ENCODE data around the gene CACNB4. TPM values are rescaled to one million over a fixed set of nuclear protein-coding genes. Genes with fewer than 3 reads are reported as not detected.

Gene CACNB4
- total RNA-seq, 1 experiment from 2014 or later: 1.7 TPM

DNA sequence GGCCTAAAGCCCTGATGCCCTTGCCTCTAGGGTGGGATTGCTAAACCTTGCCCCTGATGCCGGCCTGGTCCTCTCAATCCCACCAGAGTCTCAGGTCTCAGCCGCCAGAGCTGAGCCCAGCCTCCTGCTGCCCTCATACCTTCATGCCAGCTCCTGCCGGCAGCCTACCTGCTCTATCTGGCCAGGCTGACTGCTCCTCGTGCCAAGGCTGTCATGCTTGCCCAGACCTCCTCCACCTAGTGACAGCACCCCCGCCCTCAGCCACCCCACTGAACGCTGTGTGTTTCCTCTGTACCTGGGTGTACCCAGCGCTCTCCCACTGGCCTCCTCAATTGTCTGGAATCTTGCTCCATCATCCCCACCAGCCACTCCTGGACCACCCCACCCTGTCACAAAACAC, 120.1 kb downstream of the CACNB4 start:
- ChIA-PET POLR2A (interaction anchor here (0.7 kb wide), 1 partner anchor 154 kb away, joined by 3 read pairs; no protein-coding TSS in a partner anchor), CTCF (no interaction called here)
- no peak for TF ChIP-seq TCF7L2 (IDR thresholded peaks at IDR 0.05; ENCODE audit: low read depth, low read length)
- TF ChIP-seq CTCF (IDR thresholded peaks at IDR 0.05): no peak
- TF ChIP-seq POLR2AphosphoS5 (IDR thresholded peaks at IDR 0.05; ENCODE audit: low read depth, low read length): no peak
- TF ChIP-seq SIN3A (IDR thresholded peaks at IDR 0.05; ENCODE audit: borderline replicate concordance, insufficient read depth, low read depth, low read length): no peak
- no peak for TF ChIP-seq REST (IDR thresholded peaks at IDR 0.05; ENCODE audit: insufficient read depth in 1 of 2, low read depth in 2 of 2, low read length in 1 of 2)
- BruUV-seq (replicated peaks): no TSS peak
- no peaks in the 10 kb centered on the region for H3K36me3 ChIP-seq (ENCODE audit: control insufficient read depth, insufficient read depth, low read length)
- no peak overlapping the region for H3K27ac ChIP-seq (ENCODE audit: low read length)
- ATAC-seq (no peak), DNase-seq (ENCODE audit: low read depth, low spot score) (no peak)
- H3K4me1 ChIP-seq (ENCODE audit: control insufficient read depth, insufficient read depth, low read length): no peaks in the 10 kb centered on the region; the same call in 1 of the 2 replicates
- H3K4me3 ChIP-seq (ENCODE audit: low read depth in 2 of 2, low read length in 2 of 2): no peak overlapping the region
- in situ Hi-C loops (cut with HindIII; ENCODE audit: low pct_unique_long_range_greater_than_20kb, low sequenced_read_pairs) (no loop called here), intact Hi-C loops (cut with micrococcal nuclease; ENCODE audit: unreplicated experiment) (no loop called here)
- no peaks in the 10 kb centered on the region for H3K9me3 ChIP-seq (ENCODE audit: control insufficient read depth, insufficient read depth, low read depth, low read length)
- H3K27me3 ChIP-seq (ENCODE audit: control insufficient read depth, insufficient read depth, low read length): peaks cover 16% of the 10 kb centered on the region

- no peak overlapping the region for H3K27ac ChIP-seq (ENCODE audit: low read length)
- ATAC-seq: no peak
- ChIA-PET CTCF (interaction anchor here (0.5 kb wide), 1 partner anchor 568 kb away, joined by 7 read pairs; no protein-coding TSS in a partner anchor), POLR2A (interaction anchor here (0.6 kb wide), 1 partner anchor 353 kb away, joined by 3 read pairs; no protein-coding TSS in a partner anchor)
- no peak for DNase-seq (ENCODE audit: low read depth, low spot score)
- H3K36me3 ChIP-seq (ENCODE audit: control insufficient read depth, insufficient read depth, low read length): no peaks in the 10 kb centered on the region
- in situ Hi-C loops (cut with HindIII; ENCODE audit: low pct_unique_long_range_greater_than_20kb, low sequenced_read_pairs): no loop called here
- no peak for TF ChIP-seq SIN3A (IDR thresholded peaks at IDR 0.05; ENCODE audit: borderline replicate concordance, insufficient read depth, low read depth, low read length)
- no peak for TF ChIP-seq CTCF (IDR thresholded peaks at IDR 0.05)
- no peak for TF ChIP-seq POLR2AphosphoS5 (IDR thresholded peaks at IDR 0.05; ENCODE audit: low read depth, low read length)
- TF ChIP-seq TCF7L2 (IDR thresholded peaks at IDR 0.05; ENCODE audit: low read depth, low read length): no peak
- no peak for TF ChIP-seq REST (IDR thresholded peaks at IDR 0.05; ENCODE audit: insufficient read depth in 1 of 2, low read depth in 2 of 2, low read length in 1 of 2)
- H3K4me1 ChIP-seq (ENCODE audit: control insufficient read depth, insufficient read depth, low read length): no peaks in the 10 kb centered on the region; the same call in 1 of the 2 replicates
- no peak overlapping the region for H3K4me3 ChIP-seq (ENCODE audit: low read depth in 2 of 2, low read length in 2 of 2)
- no peaks in the 10 kb centered on the region for H3K9me3 ChIP-seq (ENCODE audit: control insufficient read depth, insufficient read depth, low read depth, low read length)
- peaks cover 17% of the 10 kb centered on the region for H3K27me3 ChIP-seq (ENCODE audit: control insufficient read depth, insufficient read depth, low read length)
- intact Hi-C loops (cut with micrococcal nuclease; ENCODE audit: unreplicated experiment): no loop called here
- no TSS peak for BruUV-seq (replicated peaks)
These were observed 121.2 kb downstream of the CACNB4 start for GRCh38 chr2:151977631-151978030.

Data from Panc1 (cell line).